DMS 273 (cell line): ENCODE measurements around the gene VAMP8.
"Not testable (repeated sequence)": the region's sequence is repeated elsewhere in the genome, so short reads cannot be mapped to it uniquely, and the experiment has no call there.

Experiments used
- DNase-seq: peaks from one replicate; lab custom pipeline; 2025; ENCODE audit not compliant: unreplicated experiment; lab: John Stamatoyannopoulos, UW

Gene VAMP8

DNA sequence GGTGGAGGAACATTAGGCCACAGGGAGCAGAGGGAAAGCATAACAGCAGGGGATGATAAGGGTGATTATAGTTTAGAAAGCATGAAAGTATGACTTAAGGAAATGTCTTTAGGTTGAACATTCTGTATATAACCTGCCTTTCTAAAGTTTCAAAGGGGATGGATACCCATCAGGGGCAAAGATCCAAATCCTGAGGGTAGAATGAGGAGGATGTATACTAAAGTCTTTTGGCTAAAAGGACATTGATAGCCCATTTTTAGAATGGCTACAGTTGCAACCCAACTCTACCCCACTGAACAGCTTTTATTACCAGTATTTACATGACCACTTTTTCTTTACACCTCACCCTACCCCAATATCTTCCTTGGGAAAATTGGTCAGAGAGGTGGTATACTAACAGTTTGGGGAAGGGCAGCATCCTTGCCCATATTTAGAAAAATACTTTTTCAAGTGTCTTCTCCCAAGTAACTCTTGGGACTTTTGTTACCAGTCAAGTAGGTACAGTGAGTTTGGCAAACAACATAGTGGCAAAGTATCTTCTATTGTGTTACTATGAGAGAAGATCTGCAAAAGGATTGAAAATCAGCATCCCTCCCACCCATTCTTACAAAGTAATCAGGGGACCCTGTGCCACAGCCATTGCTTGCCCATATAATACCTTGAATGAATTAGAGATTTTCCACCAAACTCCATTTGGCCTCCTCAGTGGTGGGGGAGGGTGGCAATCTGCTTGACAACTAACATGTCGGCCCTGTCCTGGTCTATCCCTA, 30.1 kb upstream of the VAMP8 start:
- DNase-seq, result peak; percentile 84

DNA sequence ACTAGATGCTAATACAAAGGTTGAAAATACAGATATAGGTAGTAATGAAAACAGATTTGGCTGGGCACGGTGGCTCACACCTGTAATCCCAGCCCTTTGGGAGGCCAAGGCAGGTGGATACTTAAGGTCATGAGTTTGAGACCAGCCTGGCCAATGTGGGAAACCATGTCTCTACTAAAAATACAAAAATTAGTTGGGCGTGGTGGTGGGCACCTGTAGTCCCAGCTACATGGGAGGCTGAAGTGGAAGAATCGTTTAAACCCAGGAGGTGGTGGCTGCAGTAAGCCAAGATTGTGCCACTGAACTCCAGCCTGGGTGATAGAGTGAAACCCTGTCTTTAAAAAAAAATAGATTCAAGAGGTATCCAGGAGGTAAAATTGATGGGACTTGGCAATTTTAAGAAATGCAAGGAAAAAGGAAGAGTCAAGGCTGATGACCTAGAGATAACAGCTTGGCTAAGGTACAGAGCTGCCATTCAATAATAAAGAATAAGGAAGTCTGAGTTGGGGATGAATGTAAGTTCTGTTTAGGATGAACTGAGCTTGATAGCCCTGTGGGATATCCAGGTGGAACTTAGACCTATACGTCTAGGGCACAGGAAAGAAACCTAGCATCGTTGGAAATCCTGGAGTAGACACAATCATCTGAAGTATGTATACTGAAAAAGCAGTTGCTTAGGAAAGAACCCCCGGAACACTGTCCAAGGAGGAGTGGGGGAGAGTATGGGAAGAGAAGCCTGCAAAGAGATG, 29.4 kb upstream of the VAMP8 start:
- peak; percentile 38 for DNase-seq

DNA sequence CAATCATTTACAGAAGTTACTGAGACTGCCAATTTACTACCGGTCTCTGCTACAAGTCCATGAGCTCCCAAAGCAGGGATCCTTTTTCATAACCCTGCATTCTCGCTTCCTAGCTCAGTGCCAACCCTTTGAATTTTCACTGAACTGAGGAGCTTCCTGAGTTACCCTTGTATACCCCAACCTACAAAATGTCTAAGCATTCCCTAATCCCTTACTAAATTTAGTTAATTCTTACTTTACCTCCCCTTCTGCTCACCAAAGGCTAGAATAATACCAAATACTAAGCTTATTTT, 28.8 kb upstream of the VAMP8 start:
- no peak for DNase-seq

DNA sequence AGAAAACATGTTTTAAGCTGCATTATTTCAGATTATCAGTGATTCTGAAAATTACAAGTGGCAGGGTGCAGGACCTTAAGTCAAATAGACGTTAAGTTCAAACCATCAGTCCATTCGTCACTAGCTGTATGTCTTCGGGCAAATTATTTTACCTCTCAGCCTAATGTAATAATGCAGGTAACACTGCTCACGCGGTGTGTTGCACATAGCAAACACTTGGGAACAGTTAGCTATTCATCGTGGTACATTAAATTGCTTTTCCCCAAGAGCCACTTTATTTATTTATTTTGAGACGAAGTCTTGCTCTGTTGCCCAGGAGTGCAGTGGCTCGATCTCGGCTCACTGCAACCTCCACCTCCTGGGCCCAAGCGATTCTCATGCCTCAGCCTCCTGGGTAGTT, 28.3 kb upstream of the VAMP8 start:
- no peak for DNase-seq

DNA sequence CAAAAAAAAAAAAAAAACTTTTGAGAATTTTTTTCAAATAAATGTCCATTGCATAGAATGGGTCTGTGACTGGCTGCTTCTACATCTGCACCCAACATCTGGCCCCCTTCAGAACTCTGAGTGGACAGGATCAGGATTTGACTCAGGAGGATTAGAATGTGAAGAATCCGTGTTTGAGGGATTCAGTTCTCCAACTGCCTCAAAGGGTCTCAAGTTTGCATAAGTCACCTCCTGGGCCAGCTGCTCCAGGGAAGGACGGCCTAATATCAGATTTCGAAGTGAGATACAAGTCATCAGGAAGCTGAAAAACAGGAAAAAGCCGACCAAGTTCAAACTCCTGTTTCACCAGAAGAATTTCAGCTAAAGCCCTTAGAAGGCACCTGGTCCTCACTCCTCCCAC, 27.6 kb upstream of the VAMP8 start:
- peak; percentile 47 for DNase-seq

DNA sequence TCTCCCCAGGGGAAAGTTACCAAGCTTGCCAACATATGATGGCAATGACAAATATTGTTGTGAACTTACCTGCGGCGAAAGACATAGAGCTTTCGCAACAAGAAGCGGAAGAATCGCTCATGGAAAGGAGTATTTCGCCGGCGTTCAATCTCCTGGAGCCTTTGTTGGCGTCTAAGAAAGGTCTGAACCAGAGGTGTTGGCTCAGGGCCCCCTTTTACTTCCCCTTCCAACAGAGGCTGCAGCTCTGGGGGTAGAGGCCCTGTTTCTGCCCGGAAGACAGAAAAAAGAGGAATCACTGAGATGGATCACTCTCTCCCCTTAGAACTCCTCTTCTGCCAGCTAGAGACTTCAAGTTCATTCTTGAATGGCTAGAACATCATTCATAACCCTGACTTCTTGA, 26.9 kb upstream of the VAMP8 start:
- DNase-seq, result no peak

DNA sequence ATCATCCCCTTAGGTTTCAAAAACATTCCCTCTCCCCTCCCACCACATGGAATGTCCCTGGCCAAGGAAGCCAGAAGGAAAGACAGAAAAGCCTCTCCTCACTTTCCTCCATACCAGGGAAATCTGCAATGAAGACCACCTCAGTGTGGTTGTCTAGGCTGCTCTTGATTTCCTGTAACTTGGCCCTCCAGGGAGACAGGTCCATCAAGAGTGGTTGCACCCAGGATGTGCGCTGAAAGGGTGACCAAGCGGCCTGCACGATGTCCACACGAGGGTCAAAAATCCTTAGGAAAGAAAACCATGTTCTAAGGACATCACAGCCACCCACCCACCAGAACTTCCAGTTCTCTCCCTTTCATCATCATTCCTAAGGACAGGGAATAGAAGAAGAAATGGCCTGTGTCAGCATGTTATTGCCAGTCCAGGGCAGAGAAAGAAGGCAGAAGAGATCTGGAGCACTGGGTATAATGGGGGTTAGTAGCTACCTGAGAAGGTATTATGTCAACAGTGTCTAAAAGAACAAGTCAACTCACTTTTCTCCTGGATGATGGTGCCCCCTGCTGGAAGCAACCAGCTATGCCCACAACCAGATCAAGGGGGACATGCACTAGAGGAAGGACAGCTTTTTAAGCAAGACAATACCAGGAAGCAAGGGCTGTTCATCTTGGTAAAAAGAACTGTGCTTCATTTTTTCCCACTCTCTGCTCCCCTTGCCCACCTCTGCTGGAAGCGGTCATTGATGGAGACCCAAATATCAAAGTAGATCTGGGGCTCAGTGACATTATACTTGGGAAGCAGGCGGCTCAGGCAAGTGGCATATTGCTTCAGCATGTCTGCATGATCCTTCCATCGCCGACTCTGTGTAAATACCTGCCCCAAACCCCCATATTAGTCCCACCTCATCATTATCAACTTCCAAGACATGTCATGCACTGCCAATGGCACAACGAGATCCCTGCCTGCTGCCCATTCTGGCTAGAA, 25.4 kb upstream of the VAMP8 start:
- peak; percentile 88 for DNase-seq

DNA sequence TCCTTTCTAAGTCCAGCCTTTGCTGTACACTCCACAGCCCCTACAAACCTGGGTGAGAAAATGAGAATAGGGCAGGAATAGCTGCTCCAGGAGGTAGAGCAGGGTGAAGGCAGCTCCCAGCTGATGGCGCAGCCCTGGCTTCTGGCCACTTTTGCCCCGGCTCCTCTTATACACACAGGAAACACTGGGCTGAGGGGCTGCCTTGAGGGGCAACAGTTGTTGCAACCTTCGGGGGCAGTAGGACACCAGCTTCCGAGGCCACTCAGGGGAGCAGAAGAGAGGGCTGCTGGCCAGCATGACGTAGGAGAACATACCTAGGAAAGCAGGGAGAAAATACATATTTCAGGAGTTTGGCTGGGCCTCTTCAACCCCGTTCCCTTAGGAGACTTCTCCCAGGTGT, 24.2 kb upstream of the VAMP8 start:
- DNase-seq, result no peak

DNA sequence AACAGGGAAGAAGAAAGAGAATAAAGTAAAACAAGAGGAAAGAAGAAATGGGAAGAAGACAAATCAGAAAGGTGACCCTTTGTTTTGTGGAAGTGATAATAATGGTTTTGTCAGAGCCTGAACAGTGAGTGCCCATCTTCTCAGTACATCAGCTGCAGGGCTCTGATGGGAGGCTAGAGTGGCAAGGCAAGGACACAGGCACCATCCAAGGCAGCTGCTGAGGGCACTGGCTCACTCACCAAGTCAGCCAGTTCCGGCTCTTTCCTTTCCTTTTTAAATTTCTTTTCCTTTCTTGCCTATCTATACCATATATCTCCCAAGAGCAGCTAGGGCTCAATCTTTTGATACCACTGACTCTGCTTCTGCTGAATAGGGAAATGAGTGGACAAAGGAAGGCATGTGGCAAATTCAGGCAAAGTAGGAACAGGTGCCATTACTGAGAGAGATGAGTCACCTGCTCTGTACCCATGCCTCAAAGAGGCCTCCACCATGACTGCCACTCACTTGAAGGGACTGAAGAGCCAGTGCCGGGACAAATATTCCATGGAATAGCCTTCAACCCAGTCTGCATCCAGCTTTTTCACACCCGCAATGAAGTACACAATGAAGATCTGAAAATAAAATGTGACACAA, 22.3 kb upstream of the VAMP8 start:
- no peak for DNase-seq

DNA sequence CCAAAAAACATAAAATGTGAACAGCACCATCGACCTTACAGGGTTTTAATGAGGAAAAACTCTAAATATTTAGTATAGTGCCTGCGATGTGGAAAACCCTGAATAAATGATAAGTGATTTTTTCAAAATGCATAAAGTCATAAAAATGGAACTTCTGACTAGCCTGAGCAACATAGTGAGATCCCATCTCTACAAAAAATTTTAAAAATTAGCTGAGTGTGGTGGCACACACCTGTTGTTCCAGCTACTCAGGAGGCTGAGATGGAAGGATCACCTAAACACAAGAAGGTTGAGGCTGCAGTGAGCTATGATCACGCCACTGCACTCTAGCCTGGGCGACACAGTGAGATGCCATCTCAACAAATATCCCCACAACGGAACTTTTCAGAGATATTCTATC, 20.3 kb upstream of the VAMP8 start:
- no peak for DNase-seq

DNA sequence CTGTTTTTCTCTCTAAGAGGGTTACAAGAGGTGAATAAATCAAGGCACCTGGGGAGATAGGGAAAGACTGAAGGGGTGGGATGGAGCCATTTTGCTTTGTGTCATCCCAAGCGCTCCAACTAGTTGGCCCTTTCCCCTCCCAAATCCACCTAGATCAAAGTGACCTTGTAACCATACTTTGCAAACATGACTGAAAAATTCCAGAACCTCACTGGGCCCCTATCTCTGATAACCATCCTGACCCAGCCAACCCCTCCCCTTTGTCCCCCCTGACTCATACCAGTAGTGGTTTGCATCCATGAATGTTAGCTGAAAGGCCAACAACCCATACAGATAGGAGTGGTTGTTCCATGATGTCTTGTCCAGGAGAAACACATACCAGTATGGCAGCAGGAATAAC, 19.2 kb upstream of the VAMP8 start:
- DNase-seq, result no peak

DNA sequence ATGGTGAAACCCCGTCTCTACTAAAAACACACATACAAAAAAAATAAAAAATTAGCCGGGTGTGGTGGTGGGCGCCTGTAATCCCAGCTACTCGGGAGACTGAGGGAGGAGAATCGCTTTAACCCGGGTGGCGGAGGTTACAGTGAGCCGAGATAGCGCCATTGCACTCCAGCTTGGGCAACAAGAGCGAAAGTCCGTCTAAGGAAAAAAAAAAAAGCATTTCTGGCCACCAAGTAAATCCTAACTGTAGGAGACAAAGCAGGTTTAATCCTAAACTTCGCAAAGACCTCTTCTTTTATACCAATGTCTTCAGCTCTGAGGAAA, 17.0 kb upstream of the VAMP8 start:
- DNase-seq, result not testable (repeated sequence)

DNA sequence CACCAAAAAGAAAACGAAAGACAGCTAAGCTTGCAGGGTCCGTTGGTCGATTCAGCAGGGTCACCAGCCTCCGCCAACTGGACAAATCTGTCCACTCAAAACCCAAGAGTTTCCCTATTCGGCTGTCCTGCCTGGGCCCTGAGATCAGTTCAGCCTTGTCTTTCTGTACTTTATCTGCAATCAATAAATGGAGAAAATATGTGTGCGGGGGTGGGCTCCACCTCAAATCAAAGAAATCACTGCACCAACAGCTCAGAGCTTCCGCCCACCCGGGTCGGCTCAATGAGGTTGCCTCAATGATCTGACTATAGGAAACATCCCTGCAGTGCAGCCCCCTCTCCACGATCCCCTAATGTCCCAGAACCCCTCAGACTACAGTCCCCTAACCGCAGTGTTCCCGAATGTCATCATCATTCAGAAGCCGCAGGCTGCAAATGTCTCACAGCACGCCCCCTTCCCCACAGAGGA, 16.5 kb upstream of the VAMP8 start:
- DNase-seq, result no peak

DNA sequence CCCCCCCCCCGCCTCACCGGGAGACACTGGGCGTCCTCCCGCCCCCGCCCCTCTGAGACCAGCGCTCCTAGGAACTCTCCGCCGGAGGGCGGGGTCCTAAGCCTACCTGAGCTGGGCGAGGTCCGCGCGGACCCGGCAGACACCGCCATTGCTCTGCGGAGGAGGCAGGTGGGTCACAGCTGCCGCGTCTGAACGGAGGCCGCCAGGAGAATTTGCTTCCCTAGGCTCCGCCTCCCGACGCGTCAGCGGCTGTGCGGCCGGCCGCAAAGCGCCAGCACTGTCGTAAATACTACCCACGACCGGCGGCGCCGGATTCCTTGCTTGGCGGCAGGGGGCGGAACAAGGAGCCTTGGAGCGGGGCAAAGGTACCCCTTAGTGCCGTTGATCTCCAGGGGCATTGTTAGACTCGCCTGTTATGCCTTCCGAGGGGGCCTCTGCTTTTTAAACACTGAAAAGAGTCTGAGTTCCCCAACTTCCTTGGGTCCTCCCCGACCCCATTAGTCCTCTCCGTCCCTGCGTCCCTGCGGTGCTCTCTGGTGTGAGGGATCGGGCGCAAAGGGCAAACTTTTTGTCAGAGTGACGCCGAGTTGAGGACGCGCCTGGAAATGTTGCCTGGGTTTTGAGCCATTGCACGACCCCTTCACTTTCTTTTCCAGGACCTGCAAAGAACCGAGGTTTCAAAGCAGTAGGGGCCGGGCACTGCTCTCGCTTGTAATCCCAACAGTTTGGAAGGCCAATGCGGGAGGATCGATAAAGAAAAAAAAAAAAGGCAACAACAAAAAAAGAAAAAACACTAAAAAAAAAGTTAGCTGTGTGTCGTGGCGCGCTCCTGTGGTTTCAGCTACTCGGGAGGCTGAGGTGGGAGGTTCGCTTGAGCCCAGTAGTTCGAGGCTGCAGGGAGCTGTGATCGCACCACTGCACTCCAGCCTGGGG, 15.8 kb upstream of the VAMP8 start, which contains the start of gene GGCX:
Gene GGCX (minus strand): TSS at position 214 of the 933 bp plus-strand sequence. CDS start 65 bp downstream, at position 149.
- peak; percentile 99 for DNase-seq

DNA sequence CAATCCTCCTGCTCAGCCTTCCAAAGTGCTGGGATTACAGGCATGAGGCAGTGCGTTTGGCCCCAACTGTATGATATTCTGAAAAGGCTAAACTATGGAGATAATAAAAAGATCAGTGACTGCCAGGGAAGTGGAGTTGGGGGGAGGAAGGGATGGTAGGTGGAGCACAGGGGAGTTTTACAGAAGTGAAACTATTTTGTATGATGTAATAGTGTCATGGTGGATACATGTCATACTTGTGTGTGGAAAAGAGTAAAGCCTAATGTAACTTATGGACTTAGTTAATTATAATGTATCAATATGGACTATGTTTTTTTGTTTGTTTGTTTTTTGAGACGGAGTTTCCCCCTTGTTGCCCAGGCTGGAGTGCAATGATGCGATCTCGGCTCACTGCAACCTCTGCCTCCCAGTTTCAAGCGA, 13.2 kb upstream of the VAMP8 start:
- no peak for DNase-seq

DNA sequence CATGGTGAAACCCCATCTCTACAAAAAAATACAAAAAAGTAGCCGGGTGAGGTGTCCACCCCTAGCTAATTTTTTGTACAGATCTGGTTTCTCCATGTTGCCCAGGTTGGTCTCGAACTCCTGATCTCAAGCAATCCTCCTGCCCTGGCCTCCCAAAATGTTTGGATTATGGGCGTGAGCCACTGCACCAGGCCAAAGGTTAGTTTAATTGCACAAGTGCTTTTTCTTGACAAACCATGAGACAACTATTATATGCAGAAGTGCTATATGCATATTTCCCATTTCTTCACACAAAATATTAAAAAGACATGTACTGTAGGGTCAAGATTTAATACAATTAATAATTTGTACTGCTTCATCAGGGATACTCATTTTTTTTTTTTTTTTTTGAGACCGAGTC, 11.1 kb upstream of the VAMP8 start:
- no peak for DNase-seq

DNA sequence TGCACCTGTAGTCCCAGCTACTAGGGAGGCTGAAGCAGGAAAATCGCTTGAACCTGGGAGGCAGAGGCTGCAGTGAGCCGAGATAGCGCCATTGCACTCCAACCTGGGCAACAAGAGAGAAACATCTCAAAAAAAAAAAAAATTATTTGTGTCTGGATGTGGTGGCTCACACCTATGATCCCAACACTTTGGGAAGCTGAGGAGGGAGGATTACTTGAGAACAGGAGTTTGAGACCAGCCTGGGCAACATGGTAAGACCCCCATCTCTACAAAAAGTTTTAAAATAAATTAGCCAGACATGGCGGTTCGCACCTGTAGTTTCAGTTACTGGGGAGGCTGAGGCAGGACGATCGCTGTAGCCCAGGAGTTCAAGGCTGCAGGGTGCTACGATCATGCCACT, 1.6 kb upstream of the VAMP8 start:
- no peak for DNase-seq

DNA sequence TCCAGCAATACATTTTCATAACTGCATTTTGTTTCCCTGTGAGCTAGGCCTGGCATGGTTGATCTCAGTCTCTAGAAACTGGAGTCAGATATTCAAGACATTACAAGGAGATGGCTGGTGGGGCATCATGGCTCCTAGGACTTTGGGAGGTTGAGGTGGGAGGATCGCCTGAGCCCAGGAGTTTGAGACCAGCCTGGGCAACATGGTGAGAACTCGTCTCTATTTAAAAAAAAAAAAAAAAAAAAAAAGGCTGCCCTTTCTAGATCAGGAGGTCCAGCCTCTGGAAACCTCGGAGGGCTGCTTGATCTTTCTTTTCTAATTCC, 362 bp upstream of the VAMP8 start:
- DNase-seq, result no peak

DNA sequence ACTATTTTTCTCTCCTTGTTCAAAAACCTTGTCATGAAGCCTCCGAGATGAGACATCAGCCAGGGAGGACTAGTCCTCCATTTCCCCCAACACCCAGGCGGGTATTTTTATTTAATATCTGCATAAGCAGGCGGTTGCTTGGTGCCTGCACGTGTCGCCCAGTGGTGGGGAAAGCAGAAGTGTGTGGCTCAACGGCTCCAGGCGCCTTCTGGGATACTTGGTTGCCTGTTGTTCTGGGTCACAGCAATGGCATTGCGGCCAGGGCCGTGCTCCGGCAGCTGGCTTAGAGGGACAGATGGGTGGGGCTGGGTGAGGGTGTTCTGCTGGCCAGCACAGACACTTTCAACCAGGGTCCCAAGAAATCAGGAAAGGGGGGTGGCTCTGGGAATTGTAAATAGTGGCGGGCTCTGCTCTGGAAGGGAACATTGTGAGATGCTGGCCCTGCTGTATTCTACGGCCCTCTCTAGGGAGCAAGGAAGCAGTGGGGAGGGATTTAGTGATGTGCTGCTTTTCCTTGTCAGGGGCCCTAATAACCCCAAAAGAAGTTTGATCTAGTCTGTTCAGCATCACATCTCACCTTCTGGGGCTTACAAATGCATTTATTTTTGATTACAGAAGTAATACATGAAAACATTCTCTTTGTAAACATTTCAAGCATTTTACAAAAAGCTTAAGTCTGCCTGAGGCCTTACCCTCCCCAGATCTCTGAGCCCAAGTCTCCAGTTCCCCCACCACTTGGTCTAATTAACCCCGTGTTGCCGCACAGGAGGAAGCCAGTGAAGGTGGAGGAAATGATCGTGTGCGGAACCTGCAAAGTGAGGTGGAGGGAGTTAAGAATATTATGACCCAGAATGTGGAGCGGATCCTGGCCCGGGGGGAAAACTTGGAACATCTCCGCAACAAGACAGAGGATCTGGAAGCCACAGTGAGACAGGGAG, 1.1 kb downstream of the VAMP8 start:
- no peak for DNase-seq
